HepG2 (cell line): ENCODE data around the gene CXXC5. TPM values are rescaled to one million over a fixed set of nuclear protein-coding genes. Genes with fewer than 3 reads are reported as not detected.

ENCODE experiments used
- CENPX ChIP-seq: sonication (generic); formaldehyde crosslinking; IDR thresholded peaks from 2 replicates; pipeline ENCODE4 v1.9.0; 2021; ENCODE audit warnings: mild to moderate bottlenecking, missing genetic modification reagents, moderate library complexity
- CTCF ChIP-seq: sonication (generic); formaldehyde crosslinking; IDR thresholded peaks from 2 replicates; pipeline ENCODE4 v1.5.0; 2020; ENCODE audit warnings: mild to moderate bottlenecking, missing genetic modification reagents, moderate library complexity
- EEA1 ChIP-seq: sonication (generic); formaldehyde crosslinking; IDR thresholded peaks from 2 replicates; pipeline ENCODE4 v1.5.1; 2020; ENCODE audit warnings: mild to moderate bottlenecking, missing genetic modification reagents, borderline replicate concordance
- ELF1 ChIP-seq: sonication (generic); formaldehyde crosslinking; IDR thresholded peaks from 2 replicates; pipeline ENCODE4 v1.4.0; 2020; ENCODE audit warnings: missing genetic modification reagents
- GATAD1 ChIP-seq: IDR thresholded peaks from 2 replicates; pipeline ENCODE4 v1.6.1; 2016; ENCODE audit warnings: missing genetic modification reagents, missing compliant biosample characterization
- GZF1 ChIP-seq: sonication (generic); formaldehyde crosslinking; IDR thresholded peaks from 2 replicates; pipeline ENCODE4 v1.5.1; 2020; ENCODE audit warnings: mild to moderate bottlenecking, missing genetic modification reagents
- JUND ChIP-seq: sonication (generic); formaldehyde crosslinking; IDR thresholded peaks from 2 replicates; pipeline ENCODE4 v1.8.0; 2022; ENCODE audit warnings: mild to moderate bottlenecking, missing genetic modification reagents
- NFKBIZ ChIP-seq: IDR thresholded peaks from 2 replicates; pipeline ENCODE4 v1.6.1; 2018; ENCODE audit warnings: missing genetic modification reagents, missing compliant biosample characterization
- NR1H2 ChIP-seq: sonication (generic); formaldehyde crosslinking; IDR thresholded peaks from 2 replicates; pipeline ENCODE4 v1.8.1; 2022; ENCODE audit warnings: low read depth, missing genetic modification reagents, borderline replicate concordance
- POGK ChIP-seq: sonication (generic); formaldehyde crosslinking; conservative IDR thresholded peaks from 2 replicates; pipeline ENCODE4 v1.8.0; 2022; ENCODE audit warnings: mild to moderate bottlenecking, moderate library complexity, missing genetic modification reagents
- SMAD1 ChIP-seq: sonication (generic); formaldehyde crosslinking; IDR thresholded peaks from 2 replicates; pipeline ENCODE4 v1.4.0; 2020; ENCODE audit warnings: missing genetic modification reagents, low read depth, mild to moderate bottlenecking, borderline replicate concordance
- STAT5B ChIP-seq: sonication (generic); formaldehyde crosslinking; IDR thresholded peaks from 2 replicates; pipeline ENCODE4 v1.4.0; 2020; ENCODE audit warnings: missing genetic modification reagents
- U2AF2 ChIP-seq: fragments of 200-400 bp; formaldehyde crosslinking; IDR thresholded peaks from 2 replicates; pipeline ENCODE4 v1.6.1; 2017; ENCODE audit warnings: low read depth, mild to moderate bottlenecking, low read length
- ZBTB1 ChIP-seq: sonication (generic); formaldehyde crosslinking; IDR thresholded peaks from 2 replicates; pipeline ENCODE4 v1.4.0; 2020; ENCODE audit warnings: missing genetic modification reagents, borderline replicate concordance
- ZNF251 ChIP-seq: sonication (generic); formaldehyde crosslinking; IDR thresholded peaks from 2 replicates; pipeline ENCODE4 v1.9.0; 2021; ENCODE audit warnings: mild to moderate bottlenecking, missing genetic modification reagents
- ZNF317 ChIP-seq: sonication (generic); formaldehyde crosslinking; IDR thresholded peaks from 2 replicates; pipeline ENCODE4 v1.5.0; 2020; ENCODE audit warnings: mild to moderate bottlenecking, missing genetic modification reagents
- ZNF354B ChIP-seq: sonication (generic); formaldehyde crosslinking; IDR thresholded peaks from 2 replicates; pipeline ENCODE4 v1.8.0; 2022; ENCODE audit warnings: mild to moderate bottlenecking, missing genetic modification reagents
- ZNF629 ChIP-seq: sonication (generic); formaldehyde crosslinking; conservative IDR thresholded peaks from 2 replicates; pipeline ENCODE4 v1.5.0; 2020; ENCODE audit warnings: missing genetic modification reagents
- ZNF646 ChIP-seq: sonication (generic); formaldehyde crosslinking; IDR thresholded peaks from 2 replicates; pipeline ENCODE4 v1.9.0; 2021; ENCODE audit warnings: mild to moderate bottlenecking, missing genetic modification reagents
- ZSCAN30 ChIP-seq: sonication (generic); formaldehyde crosslinking; IDR thresholded peaks from 2 replicates; pipeline ENCODE4 v1.5.0; 2020; ENCODE audit warnings: mild to moderate bottlenecking, missing genetic modification reagents
- ZZZ3 ChIP-seq: sonication (generic); formaldehyde crosslinking; IDR thresholded peaks from 2 replicates; pipeline ENCODE4 v1.4.0; 2020; ENCODE audit warnings: missing genetic modification reagents, mild to moderate bottlenecking, borderline replicate concordance
- polyA plus RNA-seq, 8 experiments: library from polyadenylated mRNA; depleted of rRNA in 3 of 8; stranded (reverse) in 7 of 8; unstranded in 1 of 8; fragments of >200 nt; fragmentation: Illumina TruSeq in 4 of 8; extraction: Trizol in 4 of 8; gene quantifications; 2 replicates each; pipeline versions ENCODE4 v1.2.1 to v1.2.3, GENCODE V29; 2011 to 2016; ENCODE audit warnings: low read depth in 4 of 8, missing spikeins in 1 of 8, mixed read lengths in 1 of 8; ENCODE audit not compliant: insufficient read depth in 1 of 8
- total RNA-seq, 5 experiments: library from RNA; depleted of rRNA; stranded (reverse); fragments of >200 nt; fragmentation: Illumina TruSeq; extraction: Trizol; gene quantifications; 2 replicates each; pipeline ENCODE4 v1.2.3, GENCODE V29; 2016; ENCODE audit warnings: low read depth in 1 of 5

The CXXC5 gene
- total and polyA plus RNA-seq, 2 of the 13 experiments (the other 11 are each of a cell fraction or from before 2014, with no cell fraction given): 32.3 to 33.0 TPM

- TF ChIP-seq NR1H2 (CRISPR knock-in tag) (no peak), ZZZ3 (CRISPR knock-in tag) (no peak), ELF1 (CRISPR knock-in tag) (no peak), SMAD1 (CRISPR knock-in tag) (no peak), GZF1 (CRISPR knock-in tag) (no peak), ZNF646 (CRISPR knock-in tag) (0 out of 2 replicates have a peak, but pooled peaks have one; percentile 19), CTCF (CRISPR knock-in tag) (peak; percentile 15; the same call in 1 of the 2 replicates), STAT5B (CRISPR knock-in tag) (no peak), ZBTB1 (CRISPR knock-in tag) (no peak), JUND (no peak), NFKBIZ (CRISPR knock-in tag) (0 out of 2 replicates have a peak, but pooled peaks have one; percentile 21), ZNF354B (CRISPR knock-in tag) (no peak), ZSCAN30 (CRISPR knock-in tag) (no peak), U2AF2 (no peak), ZNF251 (no peak), CENPX (CRISPR knock-in tag) (no peak), ZNF629 (CRISPR knock-in tag) (no peak), EEA1 (no peak), GATAD1 (CRISPR knock-in tag) (no peak), ZNF317 (CRISPR knock-in tag) (peak; percentile 30; the same call in 1 of the 2 replicates), POGK (0 out of 2 replicates have a peak, but pooled peaks have one; percentile 17)
Observed at GRCh38 chr5:139708877-139709581, 60.9 kb downstream of the CXXC5 start (continued).
